Activated naive CD4-positive, alpha-beta T cell treated with anti-CD3 and anti-CD28 coated beads, Interleukin-2, amount 50 U/mL, for 16 hours (primary cell): ENCODE measurements around the gene ATXN1L.
A peak's percentile ranks its signal among the peaks of the same experiment; 100 is the strongest.
"Not testable (repeated sequence)": the region's sequence is repeated elsewhere in the genome, so short reads cannot be mapped to it uniquely, and the experiment has no call there.

Experiments
- DNase-seq: peaks from one replicate; pipeline ENCODE4 v3.0.0-alpha.2; 2020

Gene ATXN1L, protein sequence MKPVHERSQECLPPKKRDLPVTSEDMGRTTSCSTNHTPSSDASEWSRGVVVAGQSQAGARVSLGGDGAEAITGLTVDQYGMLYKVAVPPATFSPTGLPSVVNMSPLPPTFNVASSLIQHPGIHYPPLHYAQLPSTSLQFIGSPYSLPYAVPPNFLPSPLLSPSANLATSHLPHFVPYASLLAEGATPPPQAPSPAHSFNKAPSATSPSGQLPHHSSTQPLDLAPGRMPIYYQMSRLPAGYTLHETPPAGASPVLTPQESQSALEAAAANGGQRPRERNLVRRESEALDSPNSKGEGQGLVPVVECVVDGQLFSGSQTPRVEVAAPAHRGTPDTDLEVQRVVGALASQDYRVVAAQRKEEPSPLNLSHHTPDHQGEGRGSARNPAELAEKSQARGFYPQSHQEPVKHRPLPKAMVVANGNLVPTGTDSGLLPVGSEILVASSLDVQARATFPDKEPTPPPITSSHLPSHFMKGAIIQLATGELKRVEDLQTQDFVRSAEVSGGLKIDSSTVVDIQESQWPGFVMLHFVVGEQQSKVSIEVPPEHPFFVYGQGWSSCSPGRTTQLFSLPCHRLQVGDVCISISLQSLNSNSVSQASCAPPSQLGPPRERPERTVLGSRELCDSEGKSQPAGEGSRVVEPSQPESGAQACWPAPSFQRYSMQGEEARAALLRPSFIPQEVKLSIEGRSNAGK

GRCh38 chr16:71845639-71846430 is at the start of gene ATXN1L:
Gene ATXN1L, plus strand, starts transcription at chr16:71845976. Its CDS starts 3,765 bp downstream, at chr16:71849741.
- DNase-seq, result peak; percentile 91

- no peak for DNase-seq
These were observed 49.2 kb upstream of the ATXN1L start for GRCh38 chr16:71796501-71797097.

DNA sequence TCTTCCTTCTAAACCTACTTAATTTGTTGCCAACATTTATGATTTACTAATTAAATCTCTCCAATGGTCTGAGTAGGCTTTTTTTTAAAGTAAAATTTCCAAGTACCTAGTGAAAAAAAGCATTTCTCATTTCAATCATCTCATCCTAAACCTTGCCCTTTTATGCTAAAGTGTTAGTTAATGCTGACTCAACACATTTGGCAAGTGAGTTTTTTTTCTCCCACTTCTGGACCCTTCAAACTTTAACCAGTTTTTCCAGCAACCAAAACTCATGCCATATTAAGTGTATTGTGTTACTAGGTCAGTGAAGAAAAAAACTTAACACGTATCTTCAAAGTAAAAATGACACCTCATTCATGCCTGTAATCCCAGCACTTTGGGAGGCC is 42.5 kb upstream of the ATXN1L start:
- DNase-seq, result no peak

DNA sequence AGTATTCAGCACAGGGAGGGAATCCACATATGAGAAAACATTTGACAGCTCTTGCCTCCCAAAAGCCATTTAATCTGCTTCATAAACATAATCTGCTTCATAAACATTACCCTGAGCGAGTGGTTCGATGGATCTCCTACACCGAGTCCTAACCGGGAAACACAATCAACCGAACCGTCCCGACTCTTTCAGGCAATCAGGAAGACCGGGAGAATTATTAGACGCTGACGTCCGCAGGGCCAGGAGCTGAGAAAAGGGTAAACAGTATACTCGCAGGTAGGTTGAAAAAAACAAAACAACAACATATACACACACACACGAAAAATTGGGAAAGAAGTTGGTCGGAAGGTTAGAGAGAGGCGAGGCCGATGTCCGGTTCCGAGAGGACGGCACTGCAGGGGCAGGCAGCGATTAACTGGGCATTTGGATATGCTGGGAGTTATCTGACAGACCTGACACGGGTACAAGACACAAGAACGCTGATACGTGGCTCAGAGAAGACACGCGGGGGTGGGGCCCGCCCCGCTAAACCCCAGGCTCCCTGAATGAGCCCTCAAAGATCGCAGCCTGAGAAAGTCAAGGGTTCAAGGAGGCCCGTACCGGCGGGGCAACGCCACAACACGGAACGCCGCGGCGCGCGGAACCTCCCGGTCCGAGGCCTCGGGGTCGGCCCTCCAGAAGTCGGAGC is 37.7 kb upstream of the ATXN1L start:
- DNase-seq, result peak; percentile 65

DNA sequence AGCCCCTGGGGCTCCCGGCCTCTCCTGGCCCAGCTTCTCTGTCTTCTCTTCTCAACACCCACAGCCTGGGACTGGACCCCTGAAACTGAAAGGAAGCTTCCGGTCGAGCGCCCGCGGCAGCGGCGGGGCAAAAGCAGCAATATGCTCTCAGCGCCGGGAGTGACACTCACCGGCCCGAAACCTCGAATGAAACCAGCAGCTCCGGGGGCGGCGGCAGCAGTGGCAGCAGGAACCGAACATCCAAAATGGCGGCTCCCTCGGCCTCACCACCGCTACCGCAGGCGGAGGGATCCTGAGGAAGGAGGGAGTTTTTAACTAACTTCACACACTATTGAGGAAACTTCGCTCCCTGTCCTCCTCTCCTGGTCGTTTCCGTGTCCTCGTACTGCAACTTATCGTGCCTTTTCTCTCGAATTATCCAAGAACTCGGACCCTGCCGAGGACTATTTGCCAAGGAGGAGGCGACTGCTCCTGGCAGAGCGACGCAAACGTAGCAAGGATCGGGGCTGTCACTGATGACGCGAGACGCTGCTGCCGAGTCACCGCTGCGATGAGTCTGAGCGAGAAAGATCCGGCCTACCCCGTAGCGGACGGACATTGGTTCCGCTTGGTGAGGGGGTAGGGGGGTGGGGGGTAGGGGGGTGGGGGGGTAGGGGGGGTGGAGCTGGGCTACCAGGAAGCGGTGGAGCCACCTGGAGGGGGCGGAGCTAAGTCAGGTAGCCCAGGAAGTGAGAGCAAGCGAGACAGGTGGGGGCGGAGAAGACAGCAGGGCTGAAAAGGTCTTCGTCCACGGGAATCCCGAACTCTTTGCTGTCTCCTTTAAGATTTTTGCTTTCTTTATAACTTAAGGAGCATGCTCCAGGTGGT is 37.0 kb upstream of the ATXN1L start, which contains the start of gene AP1G1:
TSS of gene AP1G1 (minus strand) at position 242 of the 867 bp plus-strand sequence. CDS start 19,355 bp downstream, outside the sequence.
- DNase-seq, result peak; percentile 93

- not testable (repeated sequence) for DNase-seq
These were observed 35.6 kb upstream of the ATXN1L start for GRCh38 chr16:71810155-71810530.

GRCh38 chr16:71811261-71811803 is 34.4 kb upstream of the ATXN1L start:
- DNase-seq, result no peak

DNA sequence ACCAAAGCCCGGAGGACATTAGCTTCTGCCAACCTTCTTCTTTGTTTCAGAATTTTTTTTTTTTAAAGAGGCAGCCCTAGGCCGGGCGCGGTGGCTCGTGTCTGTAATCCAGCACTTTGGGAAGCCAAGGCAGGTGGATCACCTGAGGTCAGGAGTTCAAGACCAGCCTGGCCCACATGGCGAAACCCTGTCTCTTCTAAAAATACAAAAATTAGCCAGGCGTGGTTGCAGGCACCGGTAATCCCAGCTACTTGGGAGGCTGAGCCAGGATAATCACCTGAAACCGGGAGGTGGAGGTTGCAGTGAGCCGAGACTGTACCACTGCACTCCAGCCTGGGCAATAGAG is 28.6 kb upstream of the ATXN1L start:
- not testable (repeated sequence) for DNase-seq

GRCh38 chr16:71826533-71827017 is 19.2 kb upstream of the ATXN1L start:
- no peak for DNase-seq

DNA sequence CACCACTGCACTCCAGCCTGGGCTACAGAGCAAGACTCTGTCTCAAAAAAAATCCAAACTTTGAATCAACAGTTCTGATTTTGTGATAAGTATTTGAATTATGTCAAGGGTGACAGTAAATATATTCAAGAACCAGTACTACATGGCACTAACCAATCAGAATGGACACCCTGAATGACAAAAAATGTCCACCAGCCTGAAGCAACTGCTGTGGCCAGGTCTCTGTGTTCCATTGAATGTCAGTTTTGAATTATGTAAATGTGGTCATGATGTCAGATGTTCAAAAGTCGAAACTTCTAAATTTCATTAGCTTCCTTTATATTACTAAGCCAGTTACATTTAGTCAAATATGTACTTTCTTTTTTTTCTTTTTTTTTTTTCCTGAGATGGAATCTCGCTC is 15.4 kb upstream of the ATXN1L start:
- DNase-seq, result no peak

GRCh38 chr16:71831698-71832097 is 14.1 kb upstream of the ATXN1L start:
- not testable (repeated sequence) for DNase-seq

GRCh38 chr16:71832112-71832511 is 13.7 kb upstream of the ATXN1L start:
- DNase-seq, result not testable (repeated sequence)

GRCh38 chr16:71834291-71834690 is 11.5 kb upstream of the ATXN1L start:
- no peak for DNase-seq

DNA sequence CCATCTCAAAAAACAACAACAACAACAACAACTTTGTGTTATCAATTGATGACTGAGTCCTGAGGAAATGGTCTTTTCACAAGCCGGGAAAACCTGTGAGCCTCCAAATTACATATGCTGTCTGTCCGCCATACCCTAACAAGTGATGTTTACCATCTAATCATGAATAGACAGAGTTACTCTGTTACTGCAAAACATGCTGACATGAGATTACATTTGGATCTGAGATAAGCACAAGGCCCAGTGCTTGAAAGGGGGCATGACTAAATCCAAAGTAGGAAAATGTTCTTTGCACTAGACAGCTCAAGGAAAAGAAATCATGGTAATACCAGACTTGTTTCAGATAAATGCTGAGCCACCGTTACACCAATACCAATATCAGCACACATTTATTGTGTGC is 8.6 kb upstream of the ATXN1L start:
- DNase-seq, result no peak

GRCh38 chr16:71840052-71840451 is 5.7 kb upstream of the ATXN1L start:
- no peak for DNase-seq

DNA sequence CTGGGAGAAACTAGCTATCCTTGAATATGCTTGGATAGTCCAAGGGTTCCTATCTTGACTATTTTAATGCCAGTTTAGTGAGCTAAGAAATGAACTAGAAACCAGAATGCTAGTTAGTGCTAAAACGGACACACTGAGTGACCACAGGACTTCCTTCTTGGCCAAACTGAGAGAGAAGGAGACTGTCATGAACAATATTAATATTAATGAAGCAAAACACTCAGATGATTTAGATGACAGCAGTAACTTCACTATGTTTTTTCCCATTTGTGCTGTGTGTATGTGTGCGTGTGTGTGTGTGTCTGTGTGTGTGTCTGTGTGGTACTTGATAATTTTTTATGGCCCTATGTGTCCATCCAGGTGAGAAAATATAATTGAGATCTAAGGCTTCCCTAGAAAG is 2.2 kb upstream of the ATXN1L start:
- no peak for DNase-seq

- no peak for DNase-seq
These were observed 655 bp downstream of the ATXN1L start for GRCh38 chr16:71846431-71846830.

DNA sequence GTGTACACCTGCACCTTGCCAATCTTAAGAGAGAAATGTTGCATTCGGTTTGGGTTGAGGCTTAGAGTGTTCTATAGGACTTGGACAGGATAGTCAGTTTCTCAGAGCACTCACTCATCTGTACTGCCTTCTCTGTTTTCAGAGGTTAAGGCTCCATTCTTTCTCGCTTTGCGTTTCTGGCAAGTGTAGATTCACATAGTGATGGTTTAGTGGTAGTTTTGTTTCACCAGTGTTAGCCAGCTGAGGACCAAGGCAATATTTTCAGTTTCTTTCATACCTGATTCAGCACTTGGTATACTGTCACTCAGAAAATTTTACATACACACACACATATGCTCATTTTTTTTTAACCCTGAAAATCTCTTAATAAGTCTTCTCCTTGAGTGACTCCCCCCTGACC is 1.3 kb downstream of the ATXN1L start:
- no peak for DNase-seq

- DNase-seq, result no peak
These were observed 2.8 kb downstream of the ATXN1L start for GRCh38 chr16:71848622-71849021.

- DNase-seq, result no peak
These were observed 6.0 kb downstream of the ATXN1L start for GRCh38 chr16:71851746-71852145.

DNA sequence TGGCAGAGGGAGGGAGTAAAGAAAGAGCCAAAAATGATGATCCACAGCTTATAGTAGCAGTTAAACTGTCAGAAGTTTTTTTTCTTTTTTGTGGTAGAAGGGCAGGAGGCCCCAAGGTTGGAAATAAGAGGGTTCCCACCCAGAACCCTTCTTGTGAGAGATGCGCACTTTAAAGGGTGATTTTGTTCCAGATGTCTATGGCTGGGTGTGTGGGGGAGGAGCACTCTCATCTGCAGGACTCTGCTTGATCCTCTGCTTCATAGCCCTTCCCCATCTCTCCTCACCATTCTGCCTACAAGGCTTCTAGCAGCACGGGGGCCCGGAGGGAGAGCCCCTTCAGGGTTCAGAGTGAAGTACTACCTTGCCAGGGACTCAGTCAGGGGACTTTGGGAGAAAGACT is 6.4 kb downstream of the ATXN1L start:
- DNase-seq, result no peak
